ENCODE measurements around the gene TIMM10.

Gene TIMM10

GRCh38 chr11:57504511-57504910, 26.0 kb downstream of the TIMM10 start:
- DNase-seq (ENCODE audit: low read depth in 2 of 2) = no peak

GRCh38 chr11:57502870-57503269, 27.7 kb downstream of the TIMM10 start:
- no peak for DNase-seq (ENCODE audit: low read depth in 2 of 2)

- DNase-seq (ENCODE audit: low read depth in 2 of 2) = no peak
Measured at GRCh38 chr11:57502376-57502775, 28.2 kb downstream of the TIMM10 start.

- DNase-seq (ENCODE audit: low read depth in 2 of 2) = no peak
Measured at GRCh38 chr11:57501953-57502352, 28.6 kb downstream of the TIMM10 start.

- no peak for DNase-seq (ENCODE audit: low read depth in 2 of 2)
Measured at GRCh38 chr11:57500926-57501325, 29.6 kb downstream of the TIMM10 start.

- DNase-seq (ENCODE audit: low read depth in 2 of 2) = no peak
Measured at GRCh38 chr11:57500515-57500914, 30.0 kb downstream of the TIMM10 start.

- DNase-seq (ENCODE audit: low read depth in 2 of 2) = no peak
Measured at GRCh38 chr11:57499983-57500461, 30.5 kb downstream of the TIMM10 start.

- DNase-seq (ENCODE audit: low read depth in 2 of 2) = peak in 1 of 2 donors; percentile 16
Measured at GRCh38 chr11:57499413-57499982, 31.1 kb downstream of the TIMM10 start.

- no peak for DNase-seq (ENCODE audit: low read depth in 2 of 2)
Measured at GRCh38 chr11:57498540-57498939, 32.0 kb downstream of the TIMM10 start.

GRCh38 chr11:57497303-57498247, 33.0 kb downstream of the TIMM10 start:
- no peak for DNase-seq (ENCODE audit: low read depth in 2 of 2)

- DNase-seq (ENCODE audit: low read depth in 2 of 2) = no peak
Measured at GRCh38 chr11:57496109-57496820, 34.3 kb downstream of the TIMM10 start.

GRCh38 chr11:57493507-57494503, 36.7 kb downstream of the TIMM10 start:
- peak; percentile 69 for DNase-seq (ENCODE audit: low read depth in 2 of 2)

- peak in 1 of 2 donors; percentile 21 for DNase-seq (ENCODE audit: low read depth in 2 of 2)
Measured at GRCh38 chr11:57491371-57492061, 39.0 kb downstream of the TIMM10 start.

GRCh38 chr11:57490456-57491248, 39.9 kb downstream of the TIMM10 start:
- DNase-seq (ENCODE audit: low read depth in 2 of 2) = no peak

GRCh38 chr11:57487920-57488659, 42.5 kb downstream of the TIMM10 start:
- no peak for DNase-seq (ENCODE audit: low read depth in 2 of 2)

- DNase-seq (ENCODE audit: low read depth in 2 of 2) = no peak
Measured at GRCh38 chr11:57487021-57487778, 43.4 kb downstream of the TIMM10 start.

- DNase-seq (ENCODE audit: low read depth in 2 of 2) = no peak
Measured at GRCh38 chr11:57485217-57485990, 45.1 kb downstream of the TIMM10 start.
